HEK293 (cell line): ENCODE data around the gene ATG4B.

Source experiments
- YY2 ChIP-seq: fragments of 450-650 bp; formaldehyde crosslinking; IDR thresholded peaks from 2 replicates; pipeline ENCODE4 v1.5.1; 2016; ENCODE audit warnings: missing biosample characterization, missing genetic modification characterization
- ZBTB49 ChIP-seq: fragments of 450-650 bp; formaldehyde crosslinking; IDR thresholded peaks from 2 replicates; pipeline ENCODE4 v1.5.1; 2016; ENCODE audit warnings: missing biosample characterization, missing genetic modification characterization, low read depth
- ZNF214 ChIP-seq: fragments of 450-650 bp; formaldehyde crosslinking; IDR thresholded peaks from 2 replicates; pipeline ENCODE4 v1.5.1; 2017; ENCODE audit warnings: missing biosample characterization, mild to moderate bottlenecking, missing genetic modification characterization, borderline replicate concordance
- ZNF785 ChIP-seq: fragments of 450-650 bp; formaldehyde crosslinking; IDR thresholded peaks from 2 replicates; pipeline ENCODE4 v1.5.1; 2016; ENCODE audit warnings: missing biosample characterization, missing genetic modification characterization
- TF ChIP-seq, protein P1 (sequence below): fragments of 450-650 bp; formaldehyde crosslinking; IDR thresholded peaks from 2 replicates; pipeline ENCODE4 v1.5.1; 2016; ENCODE audit warnings: missing biosample characterization, missing genetic modification characterization

GRCh38 chr2:241652722-241653121, 15.2 kb downstream of the ATG4B start:
- TF ChIP-seq ZBTB49 (tag by site-specific recombination) (no peak), YY2 (tag by site-specific recombination) (no peak), ZNF214 (tag by site-specific recombination) (no peak), ZNF785 (tag by site-specific recombination) (no peak)
- TF ChIP-seq, protein P1, sequence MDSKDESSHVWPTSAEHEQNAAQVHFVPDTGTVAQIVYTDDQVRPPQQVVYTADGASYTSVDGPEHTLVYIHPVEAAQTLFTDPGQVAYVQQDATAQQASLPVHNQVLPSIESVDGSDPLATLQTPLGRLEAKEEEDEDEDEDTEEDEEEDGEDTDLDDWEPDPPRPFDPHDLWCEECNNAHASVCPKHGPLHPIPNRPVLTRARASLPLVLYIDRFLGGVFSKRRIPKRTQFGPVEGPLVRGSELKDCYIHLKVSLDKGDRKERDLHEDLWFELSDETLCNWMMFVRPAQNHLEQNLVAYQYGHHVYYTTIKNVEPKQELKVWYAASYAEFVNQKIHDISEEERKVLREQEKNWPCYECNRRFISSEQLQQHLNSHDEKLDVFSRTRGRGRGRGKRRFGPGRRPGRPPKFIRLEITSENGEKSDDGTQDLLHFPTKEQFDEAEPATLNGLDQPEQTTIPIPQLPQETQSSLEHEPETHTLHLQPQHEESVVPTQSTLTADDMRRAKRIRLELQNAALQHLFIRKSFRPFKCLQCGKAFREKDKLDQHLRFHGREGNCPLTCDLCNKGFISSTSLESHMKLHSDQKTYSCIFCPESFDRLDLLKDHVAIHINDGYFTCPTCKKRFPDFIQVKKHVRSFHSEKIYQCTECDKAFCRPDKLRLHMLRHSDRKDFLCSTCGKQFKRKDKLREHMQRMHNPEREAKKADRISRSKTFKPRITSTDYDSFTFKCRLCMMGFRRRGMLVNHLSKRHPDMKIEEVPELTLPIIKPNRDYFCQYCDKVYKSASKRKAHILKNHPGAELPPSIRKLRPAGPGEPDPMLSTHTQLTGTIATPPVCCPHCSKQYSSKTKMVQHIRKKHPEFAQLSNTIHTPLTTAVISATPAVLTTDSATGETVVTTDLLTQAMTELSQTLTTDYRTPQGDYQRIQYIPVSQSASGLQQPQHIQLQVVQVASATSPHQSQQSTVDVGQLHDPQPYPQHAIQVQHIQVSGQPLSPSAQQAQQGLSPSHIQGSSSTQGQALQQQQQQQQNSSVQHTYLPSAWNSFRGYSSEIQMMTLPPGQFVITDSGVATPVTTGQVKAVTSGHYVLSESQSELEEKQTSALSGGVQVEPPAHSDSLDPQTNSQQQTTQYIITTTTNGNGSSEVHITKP (tag by site-specific recombination) = no peak
